ENCODE measurements around the gene CNTNAP2.

GRCh38 chr7:148144827-148145226 lies 2028.2 kb downstream of the CNTNAP2 start:
- TF ChIP-seq YY1 (IDR thresholded peaks at IDR 0.05; ENCODE audit: insufficient read depth, insufficient read length) (no peak), SUZ12 (IDR thresholded peaks at IDR 0.05; ENCODE audit: extremely low read depth, insufficient read depth, insufficient read length) (no peak)
